ENCODE measurements around the gene ZBED6. TPM values are rescaled to one million over a fixed set of nuclear protein-coding genes. Genes with fewer than 3 reads are reported as not detected.
A peak's percentile ranks its signal among the peaks of the same experiment; 100 is the strongest.

The ZBED6 gene
- total and polyA plus RNA-seq, 9 of the 15 experiments (the other 6 are each of a cell fraction or from before 2014, with no cell fraction given) = 0.21 to 16.6 (median 5.0) TPM

GRCh38 chr1:203796236-203796605 lies 798 bp downstream of the ZBED6 start (continued):
- no peak for TF ChIP-seq PHF8 (IDR thresholded peaks at IDR 0.05; ENCODE audit: borderline replicate concordance, low read length)
- TF ChIP-seq PCBP2 (IDR thresholded peaks at IDR 0.05; ENCODE audit: low read depth, low read length, poor library complexity, severe bottlenecking) = no peak
- TF ChIP-seq E2F8 (IDR thresholded peaks at IDR 0.05; ENCODE audit: low read depth, partially characterized antibody) = peak; percentile 50
- no peak for TF ChIP-seq RHOXF2B (CRISPR knock-in tag; conservative IDR thresholded peaks at IDR 0.05)
- 0 out of 2 replicates have a peak, but pooled peaks have one; percentile 27 for TF ChIP-seq ARID4B (CRISPR knock-in tag; IDR thresholded peaks at IDR 0.05)
- no peak for TF ChIP-seq ZFX (CRISPR knock-in tag; IDR thresholded peaks at IDR 0.05)
- peak; percentile 42; the same call in 1 of the 2 replicates for TF ChIP-seq SP1 (CRISPR knock-in tag; IDR thresholded peaks at IDR 0.05)
- TF ChIP-seq MITF (IDR thresholded peaks at IDR 0.05) = no peak
- TF ChIP-seq FOXK1 (CRISPR knock-in tag; IDR thresholded peaks at IDR 0.05; ENCODE audit: borderline replicate concordance) = no peak
- no peak for TF ChIP-seq FOXJ2 (tag; IDR thresholded peaks at IDR 0.05)
- 0 out of 2 replicates have a peak, but pooled peaks have one; percentile 72 for TF ChIP-seq HDGF (IDR thresholded peaks at IDR 0.05)
- no peak for TF ChIP-seq SMC3 (conservative IDR thresholded peaks at IDR 0.05; ENCODE audit: insufficient read depth, low read depth, low read length)
- TF ChIP-seq PHF20 (IDR thresholded peaks at IDR 0.05; ENCODE audit: partially characterized antibody) = no peak
- no peak for TF ChIP-seq ZFPM2 (CRISPR knock-in tag; IDR thresholded peaks at IDR 0.05)
- no peak for TF ChIP-seq ZNF696 (CRISPR knock-in tag; conservative IDR thresholded peaks at IDR 0.05)
- 0 out of 2 replicates have a peak, but pooled peaks have one; percentile 42 for TF ChIP-seq ARID2 (IDR thresholded peaks at IDR 0.05)
- no peak for TF ChIP-seq NR4A1 (CRISPR knock-in tag; IDR thresholded peaks at IDR 0.05)
- peak; percentile 21; the same call in 1 of the 2 replicates for TF ChIP-seq NR4A1 (tag; IDR thresholded peaks at IDR 0.05)
- TF ChIP-seq CHD1 (IDR thresholded peaks at IDR 0.05; ENCODE audit: low read length) = peak; percentile 74
- TF ChIP-seq BACH1 (tag; IDR thresholded peaks at IDR 0.05) = peak; percentile 3; the same call in 1 of the 2 replicates
- TF ChIP-seq ZNF551 (CRISPR knock-in tag; IDR thresholded peaks at IDR 0.05) = no peak

Data from K562 (cell line).